HFF-Myc (cell line): ENCODE results near the gene RAB11FIP3.

Experiments
- DNase-seq: peaks from one replicate; pipeline ENCODE4 v3.0.0-alpha.2; 2011; ENCODE audit warnings: low read depth; ENCODE audit errors: extremely low read depth
- H3K4me3 ChIP-seq: replicated peaks from 2 replicates; pipeline ENCODE4 v1.5.1; 2011; ENCODE audit warnings: low read depth, mild to moderate bottlenecking, control low read depth, low read length
- TF ChIP-seq, protein P1 (sequence below): IDR thresholded peaks from 2 replicates; pipeline ENCODE4 v1.5.1; 2012; ENCODE audit warnings: mild to moderate bottlenecking, low read depth, low read length, control low read depth; ENCODE audit errors: missing control alignments

RAB11FIP3 gene

DNA sequence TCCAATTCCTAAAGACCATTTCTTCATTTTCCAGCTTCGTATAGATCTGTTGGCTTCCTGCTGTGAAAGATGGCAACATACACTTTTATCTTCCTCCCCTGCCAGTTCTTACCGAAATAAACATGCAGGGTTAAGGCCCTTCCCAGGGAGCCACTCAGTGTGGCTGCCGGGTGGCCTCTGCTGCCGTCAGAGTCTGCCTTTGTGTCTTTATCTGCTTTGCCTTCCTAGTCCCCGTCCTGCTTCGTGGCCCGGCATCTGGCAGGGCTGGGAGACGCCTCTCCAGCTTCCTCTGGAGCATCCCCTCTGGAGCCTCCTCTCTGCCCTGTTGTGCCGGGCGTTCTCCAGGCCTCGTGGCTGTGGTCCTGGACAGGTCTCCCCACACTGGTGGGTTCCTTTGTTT lies 71.8 kb downstream of the RAB11FIP3 start:
- H3K4me3 ChIP-seq: no peak overlapping the region
- no peak for DNase-seq
- TF ChIP-seq, protein P1, sequence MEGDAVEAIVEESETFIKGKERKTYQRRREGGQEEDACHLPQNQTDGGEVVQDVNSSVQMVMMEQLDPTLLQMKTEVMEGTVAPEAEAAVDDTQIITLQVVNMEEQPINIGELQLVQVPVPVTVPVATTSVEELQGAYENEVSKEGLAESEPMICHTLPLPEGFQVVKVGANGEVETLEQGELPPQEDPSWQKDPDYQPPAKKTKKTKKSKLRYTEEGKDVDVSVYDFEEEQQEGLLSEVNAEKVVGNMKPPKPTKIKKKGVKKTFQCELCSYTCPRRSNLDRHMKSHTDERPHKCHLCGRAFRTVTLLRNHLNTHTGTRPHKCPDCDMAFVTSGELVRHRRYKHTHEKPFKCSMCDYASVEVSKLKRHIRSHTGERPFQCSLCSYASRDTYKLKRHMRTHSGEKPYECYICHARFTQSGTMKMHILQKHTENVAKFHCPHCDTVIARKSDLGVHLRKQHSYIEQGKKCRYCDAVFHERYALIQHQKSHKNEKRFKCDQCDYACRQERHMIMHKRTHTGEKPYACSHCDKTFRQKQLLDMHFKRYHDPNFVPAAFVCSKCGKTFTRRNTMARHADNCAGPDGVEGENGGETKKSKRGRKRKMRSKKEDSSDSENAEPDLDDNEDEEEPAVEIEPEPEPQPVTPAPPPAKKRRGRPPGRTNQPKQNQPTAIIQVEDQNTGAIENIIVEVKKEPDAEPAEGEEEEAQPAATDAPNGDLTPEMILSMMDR: no peak

DNA sequence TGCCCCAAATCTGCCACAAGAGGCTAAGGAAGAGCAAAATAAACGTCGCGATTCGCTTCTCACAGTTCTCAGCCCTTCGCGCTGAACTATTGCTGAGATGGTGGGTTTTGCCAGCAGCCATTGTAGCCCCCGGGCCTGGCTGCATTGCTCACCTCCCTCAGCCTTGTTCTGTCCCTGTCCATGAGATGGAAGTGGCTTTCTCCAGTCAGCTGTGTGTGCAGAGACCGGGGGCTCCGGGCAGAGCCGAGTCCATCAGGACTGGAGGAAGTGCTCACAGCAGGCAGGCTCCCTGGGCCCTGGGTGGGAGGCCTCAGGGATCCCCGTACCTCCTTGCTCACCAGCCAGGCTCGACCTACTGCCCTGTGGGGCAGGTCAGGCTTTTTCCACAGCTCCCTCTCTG lies 74.5 kb downstream of the RAB11FIP3 start:
- DNase-seq: no peak
- H3K4me3 ChIP-seq: no peak overlapping the region
- TF ChIP-seq, protein P1: no peak

DNA sequence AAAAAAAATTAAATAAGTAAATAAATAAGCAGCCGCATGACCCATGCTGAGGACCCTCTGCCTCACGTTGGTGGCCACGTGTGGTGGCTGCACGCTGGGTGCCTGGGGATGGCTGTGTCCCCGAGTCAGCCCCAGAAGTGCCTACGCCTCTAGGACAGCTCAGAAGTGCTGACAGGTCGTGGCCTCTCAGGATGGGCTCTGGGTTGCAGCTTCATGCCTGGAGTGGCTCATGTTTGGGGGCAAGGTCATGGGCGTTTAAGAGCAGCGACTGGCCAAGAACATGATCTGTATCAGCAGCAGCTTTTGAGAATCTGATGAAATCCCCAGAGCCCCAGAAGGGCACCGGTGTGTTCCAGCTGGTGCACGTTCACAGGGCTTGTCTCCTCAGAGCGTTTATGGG lies 75.3 kb downstream of the RAB11FIP3 start:
- DNase-seq: no peak
- H3K4me3 ChIP-seq: no peak overlapping the region
- TF ChIP-seq, protein P1: no peak

DNA sequence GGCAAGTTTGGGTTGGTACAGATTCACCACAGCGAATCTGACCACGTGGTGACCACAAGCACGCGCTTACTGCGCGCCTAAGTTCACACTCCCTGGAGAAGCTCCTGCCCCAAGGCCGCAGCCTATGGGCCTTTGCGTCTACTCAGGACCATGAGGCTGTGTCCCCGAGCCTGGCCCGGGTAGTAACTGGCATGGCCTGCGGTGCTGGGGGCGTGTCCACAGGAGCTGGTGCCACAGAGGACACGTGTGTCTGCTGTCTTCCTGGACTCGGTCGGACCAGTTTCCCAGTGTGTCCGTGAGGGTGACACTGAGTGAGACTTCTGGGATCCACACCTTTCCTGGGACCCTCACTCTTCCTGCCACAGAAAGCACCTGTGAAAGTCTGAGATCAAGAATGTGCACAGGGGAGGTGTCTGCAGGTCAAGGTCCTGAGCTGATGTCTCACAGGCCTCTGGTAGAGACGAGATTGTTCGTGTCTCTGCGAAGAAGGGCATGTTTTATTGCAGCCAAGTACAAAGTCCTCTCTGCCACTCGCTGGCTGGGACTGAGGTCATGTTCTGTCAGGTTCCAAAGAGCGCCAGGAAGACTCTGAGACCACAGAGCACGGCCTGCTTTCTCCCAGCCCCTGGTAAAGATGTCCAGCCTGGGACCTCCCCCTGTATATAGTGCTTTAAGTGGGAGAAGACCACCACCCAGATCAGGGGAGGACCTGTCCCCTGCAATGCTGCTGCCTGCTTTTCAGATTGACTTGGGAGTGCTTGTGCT lies 76.9 kb downstream of the RAB11FIP3 start:
- no peak for DNase-seq
- no peak overlapping the region for H3K4me3 ChIP-seq
- TF ChIP-seq, protein P1: no peak

DNA sequence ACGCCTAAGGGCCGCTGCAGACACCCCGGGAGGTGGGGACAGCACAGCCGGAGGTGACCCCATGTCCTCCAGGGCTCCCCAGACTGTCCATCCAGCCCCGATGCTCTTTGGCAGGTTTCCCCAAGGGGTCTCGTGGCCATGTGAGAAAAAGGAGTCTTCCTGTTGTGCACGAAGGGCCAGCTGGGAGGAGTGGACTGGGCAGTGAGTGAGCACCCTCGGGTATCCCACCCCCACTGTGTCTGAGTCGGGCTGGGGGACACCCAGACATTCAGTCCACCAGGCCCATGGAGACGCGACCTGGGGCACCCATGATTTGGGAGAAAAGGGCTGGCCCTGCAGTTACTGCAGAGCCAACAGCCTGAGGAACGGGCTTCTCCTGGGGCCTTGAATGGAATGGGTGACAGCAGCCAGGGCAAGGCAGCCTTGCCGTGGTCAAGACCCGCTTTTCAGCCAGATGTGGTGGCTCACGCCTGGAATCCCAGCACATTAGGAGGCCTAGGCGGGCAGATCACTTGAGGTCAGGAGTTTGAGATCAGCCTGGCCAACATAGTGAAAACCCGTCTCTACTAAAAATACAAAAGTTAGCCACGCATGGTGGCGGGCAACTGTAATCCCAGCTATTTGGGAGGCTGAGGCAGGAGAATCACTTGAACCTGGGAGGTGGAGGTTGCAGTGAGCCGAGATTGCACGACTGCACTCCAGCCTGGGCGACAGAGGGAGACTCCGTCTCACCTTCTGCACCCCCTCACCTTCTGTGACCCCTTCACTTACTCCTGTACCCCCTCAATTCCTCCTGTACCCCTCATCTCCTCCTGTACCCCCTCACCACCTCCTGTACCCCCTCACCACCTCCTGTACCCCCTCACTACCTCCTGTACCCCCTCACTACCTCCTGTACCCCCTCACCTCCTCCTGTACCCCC lies 78.0 kb downstream of the RAB11FIP3 start:
- TF ChIP-seq, protein P1: no peak
- H3K4me3 ChIP-seq: no peak overlapping the region
- no peak for DNase-seq

DNA sequence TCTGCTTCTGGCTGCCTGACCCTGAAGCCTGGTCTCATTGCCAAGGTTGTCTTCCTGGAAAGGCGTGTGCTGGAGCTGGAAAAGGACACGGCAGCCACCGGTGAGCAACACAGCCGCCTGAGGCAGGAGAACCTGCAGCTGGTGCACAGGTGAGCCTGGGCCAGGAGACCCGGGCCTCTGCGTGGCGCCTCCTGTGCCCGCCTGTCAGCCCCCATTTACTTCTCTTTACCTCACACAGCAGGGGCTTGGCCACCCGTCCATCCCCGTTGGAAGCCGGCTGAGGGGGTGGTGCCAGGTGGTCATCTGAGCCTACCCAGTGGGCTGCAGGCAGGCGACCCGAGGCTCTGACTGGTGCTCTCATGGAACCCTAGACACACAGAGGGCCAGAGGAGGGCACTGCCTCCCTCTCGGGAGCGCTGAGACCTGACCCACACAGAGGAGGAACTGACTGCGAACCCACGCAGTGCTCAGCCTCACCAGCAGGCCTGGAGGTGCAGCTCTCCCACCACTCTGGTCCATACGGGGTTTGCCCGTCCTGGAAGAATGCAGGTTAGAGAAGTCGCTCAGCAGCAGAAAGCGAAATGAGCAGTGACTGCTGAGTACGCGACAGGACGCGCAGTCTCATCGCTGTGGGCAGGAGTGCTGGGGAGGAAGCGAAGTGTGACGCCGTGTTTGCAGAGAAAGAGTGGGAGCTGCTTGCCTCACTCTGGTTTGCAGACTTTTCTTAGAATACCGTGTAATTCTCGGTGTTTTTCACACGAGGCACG lies 80.2 kb downstream of the RAB11FIP3 start:
- TF ChIP-seq, protein P1: no peak
- H3K4me3 ChIP-seq: no peak overlapping the region
- DNase-seq: no peak
